T1000 (cell line): ENCODE measurements around the gene OSGIN1.
A peak's percentile ranks its signal among the peaks of the same experiment; 100 is the strongest.

Experiments used
- DNase-seq: peaks from one replicate; lab custom pipeline; 2025; ENCODE audit warnings: mixed read lengths; lab: John Stamatoyannopoulos, UW

The OSGIN1 gene

GRCh38 chr16:83952940-83953795 is at the start of gene OSGIN1:
Gene OSGIN1, plus strand, starts transcription at chr16:83953240. Its CDS starts 4,432 bp downstream, at chr16:83957672.
- peak; percentile 73 for DNase-seq

GRCh38 chr16:83903751-83904150 is 49.3 kb upstream of the OSGIN1 start:
- no peak for DNase-seq

- no peak for DNase-seq
Measured at GRCh38 chr16:83906683-83907082, 46.4 kb upstream of the OSGIN1 start.

- DNase-seq, result no peak
Measured at GRCh38 chr16:83907111-83907510, 45.9 kb upstream of the OSGIN1 start.

GRCh38 chr16:83907631-83908250 is 45.3 kb upstream of the OSGIN1 start:
- DNase-seq, result no peak

- no peak for DNase-seq
Measured at GRCh38 chr16:83908798-83909197, 44.2 kb upstream of the OSGIN1 start.

GRCh38 chr16:83911290-83911689 is 41.8 kb upstream of the OSGIN1 start:
- no peak for DNase-seq

- no peak for DNase-seq
Measured at GRCh38 chr16:83912519-83913244, 40.4 kb upstream of the OSGIN1 start.

- no peak for DNase-seq
Measured at GRCh38 chr16:83913245-83913633, 39.8 kb upstream of the OSGIN1 start.

GRCh38 chr16:83914091-83914710 is 38.8 kb upstream of the OSGIN1 start:
- DNase-seq, result no peak

- DNase-seq, result no peak
Measured at GRCh38 chr16:83915081-83915480, 38.0 kb upstream of the OSGIN1 start.

- DNase-seq, result no peak
Measured at GRCh38 chr16:83915491-83915890, 37.5 kb upstream of the OSGIN1 start.

GRCh38 chr16:83917152-83918120 is 35.6 kb upstream of the OSGIN1 start:
- DNase-seq, result no peak

GRCh38 chr16:83920894-83921491 is 32.0 kb upstream of the OSGIN1 start:
- no peak for DNase-seq

GRCh38 chr16:83923581-83924365 is 29.3 kb upstream of the OSGIN1 start:
- no peak for DNase-seq

- DNase-seq, result no peak
Measured at GRCh38 chr16:83924686-83925085, 28.4 kb upstream of the OSGIN1 start.

GRCh38 chr16:83925095-83925905 is 27.7 kb upstream of the OSGIN1 start:
- DNase-seq, result no peak

- no peak for DNase-seq
Measured at GRCh38 chr16:83925957-83926725, 26.9 kb upstream of the OSGIN1 start.
